GM12872 (cell line): ENCODE data around the gene PDE6D.

ENCODE experiments used
- CTCF ChIP-seq: IDR thresholded peaks from 3 replicates; pipeline ENCODE4 v1.5.1; 2011; ENCODE audit warnings: low read depth, mild to moderate bottlenecking, low read length, moderate library complexity; ENCODE audit not compliant: insufficient read depth

Gene PDE6D

GRCh38 chr2:231764760-231765159, 16.3 kb downstream of the PDE6D start:
- TF ChIP-seq CTCF: no peak

GRCh38 chr2:231764124-231764523, 17.0 kb downstream of the PDE6D start:
- no peak for TF ChIP-seq CTCF

- TF ChIP-seq CTCF: no peak
Measured at GRCh38 chr2:231761735-231762134, 19.3 kb downstream of the PDE6D start.

- no peak for TF ChIP-seq CTCF
Measured at GRCh38 chr2:231752061-231752460, 29.0 kb downstream of the PDE6D start.

- TF ChIP-seq CTCF: no peak
Measured at GRCh38 chr2:231751042-231751815, 29.9 kb downstream of the PDE6D start.

- no peak for TF ChIP-seq CTCF
Measured at GRCh38 chr2:231745303-231746038, 35.6 kb downstream of the PDE6D start.

GRCh38 chr2:231743376-231744116, 37.5 kb downstream of the PDE6D start:
- no peak for TF ChIP-seq CTCF
